ENCODE results near the gene DHX8.
"Not testable (repeated sequence)": the region's sequence is repeated elsewhere in the genome, so short reads cannot be mapped to it uniquely, and the experiment has no call there.

Gene DHX8

GRCh38 chr17:43461185-43461584 lies 22.6 kb upstream of the DHX8 start:
- no peak for DNase-seq (ENCODE audit: low spot score)
- no peak for FAIRE-seq

GRCh38 chr17:43462569-43462968 lies 21.2 kb upstream of the DHX8 start:
- not testable (repeated sequence) for FAIRE-seq; DNase-seq (ENCODE audit: low spot score)

- FAIRE-seq (no peak), DNase-seq (ENCODE audit: low spot score) (no peak)
Measured at GRCh38 chr17:43463241-43463640, 20.5 kb upstream of the DHX8 start.

- DNase-seq (ENCODE audit: low spot score): no peak
- no peak for FAIRE-seq
Measured at GRCh38 chr17:43464046-43464445, 19.7 kb upstream of the DHX8 start.

GRCh38 chr17:43465049-43465448 lies 18.7 kb upstream of the DHX8 start:
- FAIRE-seq: no peak

GRCh38 chr17:43467981-43468581 lies 15.7 kb upstream of the DHX8 start:
- FAIRE-seq: no peak
- DNase-seq (ENCODE audit: low spot score): peak; percentile 50

More at GRCh38 chr17:43465049-43465448, 18.7 kb upstream of the DHX8 start:
- DNase-seq (ENCODE audit: low spot score): no peak

GRCh38 chr17:43468691-43469139 lies 15.1 kb upstream of the DHX8 start:
- peak; percentile 65 for DNase-seq (ENCODE audit: low spot score)
- peak; percentile 37 for FAIRE-seq

- FAIRE-seq (peak; percentile 85), DNase-seq (ENCODE audit: low spot score) (peak; percentile 73)
Measured at GRCh38 chr17:43469145-43469544, 14.6 kb upstream of the DHX8 start.

GRCh38 chr17:43471585-43472160 lies 12.1 kb upstream of the DHX8 start:
- FAIRE-seq: no peak
- no peak for DNase-seq (ENCODE audit: low spot score)

- DNase-seq (ENCODE audit: low spot score) (no peak), FAIRE-seq (no peak)
Measured at GRCh38 chr17:43475494-43476089, 8.2 kb upstream of the DHX8 start.

- not testable (repeated sequence) for DNase-seq (ENCODE audit: low spot score); FAIRE-seq
Measured at GRCh38 chr17:43476306-43476705, 7.5 kb upstream of the DHX8 start.

- DNase-seq (ENCODE audit: low spot score) (no peak), FAIRE-seq (no peak)
Measured at GRCh38 chr17:43477832-43478634, 5.7 kb upstream of the DHX8 start.

- no peak for DNase-seq (ENCODE audit: low spot score)
- FAIRE-seq: no peak
Measured at GRCh38 chr17:43479948-43480347, 3.8 kb upstream of the DHX8 start.

GRCh38 chr17:43482103-43483012 lies 1.4 kb upstream of the DHX8 start:
- DNase-seq (ENCODE audit: low spot score): no peak
- FAIRE-seq: no peak

GRCh38 chr17:43490621-43491020 lies 6.8 kb downstream of the DHX8 start:
- DNase-seq (ENCODE audit: low spot score): no peak
- FAIRE-seq: no peak

- not testable (repeated sequence) for FAIRE-seq; DNase-seq (ENCODE audit: low spot score)
Measured at GRCh38 chr17:43509440-43509839, 25.7 kb downstream of the DHX8 start.

GRCh38 chr17:43511199-43511598 lies 27.4 kb downstream of the DHX8 start:
- not testable (repeated sequence) for DNase-seq (ENCODE audit: low spot score); FAIRE-seq

- DNase-seq (ENCODE audit: low spot score): no peak
- FAIRE-seq: no peak
Measured at GRCh38 chr17:43515656-43516055, 31.9 kb downstream of the DHX8 start.

- no peak for DNase-seq (ENCODE audit: low spot score)
- no peak for FAIRE-seq
Measured at GRCh38 chr17:43517161-43517560, 33.4 kb downstream of the DHX8 start.

GRCh38 chr17:43517615-43518386 lies 34.0 kb downstream of the DHX8 start:
- DNase-seq (ENCODE audit: low spot score): no peak
- FAIRE-seq: no peak
